MG63 (cell line): Measurements from ENCODE around the gene FARSA. TPM values are rescaled to one million over a fixed set of nuclear protein-coding genes. Genes with fewer than 3 reads are reported as not detected.
"Not testable (repeated sequence)": the region's sequence is repeated elsewhere in the genome, so short reads cannot be mapped to it uniquely, and the experiment has no call there.

Experiments used
- DNase-seq: peaks from one replicate; pipeline ENCODE4 v3.0.0-alpha.2; 2020
- H3K27me3 ChIP-seq: fragments of 250-450 bp; sonication (Bioruptor Pico); 2 replicates; pipeline ENCODE4 v1.5.1; 2020; ENCODE audit warnings: mild to moderate bottlenecking, moderate library complexity
- H3K36me3 ChIP-seq: fragments of 250-450 bp; sonication (Bioruptor Pico); 2 replicates; pipeline ENCODE4 v1.5.1; 2020; ENCODE audit warnings: mild to moderate bottlenecking, moderate library complexity
- H3K4me3 ChIP-seq: fragments of 250-450 bp; sonication (Bioruptor Pico); 2 replicates; pipeline ENCODE4 v1.5.1; 2020; ENCODE audit warnings: mild to moderate bottlenecking, moderate library complexity
- H3K9me3 ChIP-seq: fragments of 250-450 bp; sonication (Bioruptor Pico); 2 replicates; pipeline ENCODE4 v1.5.1; 2020; ENCODE audit warnings: mild to moderate bottlenecking, moderate library complexity
- total RNA-seq: library from RNA; depleted of rRNA; stranded (reverse); fragments of >200 nt; shearing (Covaris generic); gene quantifications from 2 replicates; pipeline ENCODE4 v1.2.3, GENCODE V29; 2014; ENCODE audit warnings: low replicate concordance; rRNA removed

The FARSA gene
- 184 and 410 TPM in 2 replicates for total RNA-seq

- no peaks in the 10 kb centered on the region for H3K9me3 ChIP-seq
- peak; percentile 99 for DNase-seq
Observed at GRCh38 chr19:12933287-12934072, at the start of gene FARSA. Gene FARSA (minus strand): TSS chr19:12933711. CDS start chr19:12933696, 15 bp downstream.

DNA sequence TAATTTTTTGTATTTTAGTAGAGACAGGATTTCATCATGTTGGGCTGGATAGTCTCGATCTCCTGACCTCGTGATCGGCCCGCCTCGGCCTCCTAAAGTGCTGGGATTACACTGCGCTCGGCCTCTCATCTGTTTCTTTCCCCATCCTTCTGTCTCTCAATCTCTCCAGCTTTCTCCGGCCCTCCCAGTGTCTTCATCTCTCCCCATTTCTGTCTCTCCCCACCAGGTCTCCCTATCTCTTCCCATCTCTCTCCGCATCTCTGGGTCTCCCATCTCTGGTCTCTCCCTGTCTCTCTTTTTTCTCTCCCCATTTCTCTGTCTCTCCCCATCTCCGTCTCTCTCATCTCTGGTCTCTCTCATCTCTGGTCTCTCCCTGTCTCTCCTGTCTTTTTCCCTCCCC, 49.6 kb upstream of the FARSA start:
- H3K27me3 ChIP-seq = no peaks in the 10 kb centered on the region
- no peaks in the 10 kb centered on the region for H3K36me3 ChIP-seq
- H3K4me3 ChIP-seq = peak overlapping the region; percentile 28
- DNase-seq = no peak
- no peaks in the 10 kb centered on the region for H3K9me3 ChIP-seq

More at GRCh38 chr19:12933287-12934072, at the start of gene FARSA:
- Histone ChIP-seq H3K36me3 (peaks cover 37% of the 10 kb centered on the region), H3K4me3 (peak within 1 kb of the TSS; percentile 98), H3K27me3 (no peaks in the 10 kb centered on the region)

DNA sequence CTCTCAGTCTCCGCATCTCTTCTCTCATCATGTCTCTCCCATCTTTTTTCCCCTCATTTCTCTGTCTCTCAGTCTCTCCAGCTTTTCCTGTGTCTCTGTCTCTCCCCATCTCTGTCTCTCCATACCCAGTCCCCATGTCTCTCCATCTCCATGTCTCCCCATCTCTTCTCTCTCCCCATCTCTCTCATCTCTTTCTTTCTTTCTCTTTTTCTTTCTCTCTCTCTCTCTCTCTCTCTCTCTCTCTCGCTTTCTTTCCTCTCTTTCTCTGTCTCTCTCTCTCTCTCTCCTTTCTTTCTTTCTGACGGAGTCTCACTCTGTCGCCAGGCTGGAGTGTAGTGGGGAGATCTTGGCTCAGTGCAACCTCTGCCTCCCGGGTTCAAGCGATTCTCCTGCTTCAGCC, 49.1 kb upstream of the FARSA start:
- Histone ChIP-seq H3K36me3 (no peaks in the 10 kb centered on the region), H3K9me3 (no peaks in the 10 kb centered on the region), H3K27me3 (no peaks in the 10 kb centered on the region), H3K4me3 (no peak overlapping the region)
- DNase-seq = no peak

DNA sequence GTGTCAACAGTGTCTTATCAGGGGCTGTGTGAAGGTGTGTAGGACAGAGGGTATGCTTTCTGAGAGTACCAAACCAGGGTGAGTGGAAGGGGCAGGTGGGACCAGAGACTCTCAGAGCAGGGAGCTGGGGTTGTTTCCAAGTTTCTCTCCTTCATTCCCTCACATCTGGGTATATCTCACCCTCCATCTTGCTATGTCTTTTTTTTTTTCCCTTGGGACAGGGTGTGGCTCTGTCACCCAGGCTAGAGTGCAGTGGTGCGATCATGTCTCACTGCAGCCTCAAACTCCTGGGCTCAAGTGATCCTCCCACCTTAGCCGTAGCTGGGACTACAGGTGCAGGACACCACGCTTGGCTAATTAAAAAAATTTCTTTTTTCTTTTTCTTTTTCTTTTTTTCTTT, 46.5 kb upstream of the FARSA start:
- Histone ChIP-seq H3K4me3 (no peak overlapping the region), H3K9me3 (no peaks in the 10 kb centered on the region), H3K36me3 (no peaks in the 10 kb centered on the region), H3K27me3 (no peaks in the 10 kb centered on the region)
- no peak for DNase-seq

DNA sequence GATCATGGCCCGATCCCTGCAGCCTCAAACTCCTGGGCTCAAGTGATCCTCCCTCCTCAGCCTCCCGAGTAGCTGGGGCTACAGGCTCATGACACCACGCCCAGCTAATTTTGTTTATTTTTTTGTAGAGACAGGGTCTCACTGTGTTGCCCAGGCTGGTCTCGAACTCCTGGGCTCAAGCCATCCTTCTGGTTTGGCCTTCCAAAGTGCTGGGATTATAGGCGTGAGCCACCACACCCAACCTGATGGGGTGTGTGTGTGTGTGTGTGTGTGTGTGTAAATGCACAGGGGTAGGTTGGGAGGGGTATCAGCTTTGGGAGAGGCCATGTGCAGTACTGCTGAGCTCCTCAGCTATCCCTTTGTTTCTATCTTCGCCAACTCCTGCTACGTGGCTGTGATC, 42.6 kb upstream of the FARSA start:
- not testable (repeated sequence) for H3K27me3 ChIP-seq, H3K36me3 ChIP-seq, H3K4me3 ChIP-seq, DNase-seq, H3K9me3 ChIP-seq

DNA sequence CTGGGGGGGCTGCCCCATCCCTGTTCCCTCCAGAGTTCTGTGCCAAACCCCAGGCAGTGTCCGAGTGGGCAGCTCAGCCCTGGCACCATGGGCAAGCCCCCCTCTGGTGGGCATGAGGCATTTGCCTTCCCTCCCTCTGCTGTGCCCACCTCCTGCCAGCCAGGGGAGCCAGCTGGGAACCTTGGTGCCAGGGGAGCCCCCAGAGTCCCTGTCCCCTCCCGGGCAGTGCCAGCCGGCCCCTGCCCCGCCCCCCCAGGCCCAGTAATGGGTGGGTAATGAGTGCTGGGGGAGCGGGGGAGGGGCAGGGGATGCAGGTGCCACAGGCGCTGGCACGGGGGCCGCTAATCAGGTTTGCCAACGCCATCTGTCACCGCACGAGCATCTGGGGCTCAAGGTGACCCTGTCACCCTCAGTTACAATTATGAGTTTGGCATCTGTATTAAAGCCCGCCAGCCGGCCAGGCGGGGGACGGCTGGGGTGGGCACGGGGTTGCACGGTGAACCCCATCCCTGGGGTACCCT, 41.8 kb upstream of the FARSA start:
- no peaks in the 10 kb centered on the region for H3K36me3 ChIP-seq
- H3K9me3 ChIP-seq = no peaks in the 10 kb centered on the region
- H3K27me3 ChIP-seq = no peaks in the 10 kb centered on the region
- DNase-seq = no peak
- no peak overlapping the region for H3K4me3 ChIP-seq

GRCh38 chr19:12974301-12975220, 41.0 kb upstream of the FARSA start:
- DNase-seq = no peak
- no peaks in the 10 kb centered on the region for H3K27me3 ChIP-seq

DNA sequence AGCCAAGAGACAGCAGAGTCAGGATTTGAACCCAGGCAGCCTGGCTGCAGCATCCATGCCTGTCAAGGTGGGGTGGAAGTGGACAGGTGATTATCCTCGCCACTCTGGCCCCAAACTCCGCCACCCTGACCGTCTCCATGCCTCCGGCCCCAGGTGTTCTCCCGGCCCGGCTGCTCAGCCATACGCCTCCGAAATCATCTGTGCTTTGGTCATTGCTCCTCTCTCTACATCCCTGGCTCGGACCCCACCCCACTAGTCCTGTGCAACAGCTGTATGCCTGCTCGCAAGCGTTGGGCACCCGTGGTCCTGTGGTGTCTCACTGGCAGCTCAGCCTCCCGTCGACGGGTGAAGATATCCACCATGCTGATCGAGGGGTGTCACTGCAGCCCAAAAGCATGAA, 39.7 kb upstream of the FARSA start:
- Histone ChIP-seq H3K36me3 (no peaks in the 10 kb centered on the region), H3K27me3 (no peaks in the 10 kb centered on the region), H3K9me3 (no peaks in the 10 kb centered on the region), H3K4me3 (no peak overlapping the region)
- no peak for DNase-seq

More at GRCh38 chr19:12974301-12975220, 41.0 kb upstream of the FARSA start:
- Histone ChIP-seq H3K9me3 (no peaks in the 10 kb centered on the region), H3K4me3 (no peak overlapping the region), H3K36me3 (no peaks in the 10 kb centered on the region)

DNA sequence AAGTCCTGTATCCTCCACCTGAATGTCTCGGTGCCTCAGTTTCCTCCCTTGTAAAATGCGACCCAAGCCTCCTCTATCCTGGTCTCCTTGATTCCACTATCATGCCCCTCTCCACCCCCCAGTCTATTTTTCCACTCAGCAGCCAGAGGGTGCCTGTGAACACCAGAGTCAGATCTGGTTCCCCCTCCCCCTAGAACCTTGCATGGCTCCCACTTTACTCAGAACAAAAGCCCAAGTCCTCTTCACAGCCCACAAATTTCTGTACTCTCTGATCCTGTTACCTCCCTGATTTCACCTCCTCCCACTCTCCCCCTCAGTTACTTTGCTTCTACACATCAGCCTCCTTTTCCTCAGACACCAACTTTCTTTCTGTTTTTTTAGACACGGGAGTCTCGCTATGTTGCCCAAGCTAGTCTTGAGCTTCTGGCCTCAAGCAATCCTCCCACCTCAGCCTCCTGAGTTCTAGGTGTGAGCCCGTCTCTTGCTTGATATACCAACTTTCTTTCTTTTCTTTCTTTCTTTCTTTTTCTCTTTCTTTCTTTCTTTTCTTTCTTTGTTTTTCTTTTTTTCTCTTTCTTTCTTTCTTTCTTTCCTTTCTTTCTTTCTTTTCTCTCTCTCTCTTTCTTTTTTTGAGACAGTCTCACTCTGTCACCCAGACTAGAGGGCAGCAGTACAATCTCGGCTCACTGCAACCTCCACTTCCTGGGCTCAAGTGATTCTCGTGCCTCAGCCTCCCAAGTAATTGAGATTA, 36.7 kb upstream of the FARSA start:
- no peak for DNase-seq
- Histone ChIP-seq H3K9me3 (no peaks in the 10 kb centered on the region), H3K27me3 (no peaks in the 10 kb centered on the region), H3K4me3 (no peak overlapping the region), H3K36me3 (no peaks in the 10 kb centered on the region)

DNA sequence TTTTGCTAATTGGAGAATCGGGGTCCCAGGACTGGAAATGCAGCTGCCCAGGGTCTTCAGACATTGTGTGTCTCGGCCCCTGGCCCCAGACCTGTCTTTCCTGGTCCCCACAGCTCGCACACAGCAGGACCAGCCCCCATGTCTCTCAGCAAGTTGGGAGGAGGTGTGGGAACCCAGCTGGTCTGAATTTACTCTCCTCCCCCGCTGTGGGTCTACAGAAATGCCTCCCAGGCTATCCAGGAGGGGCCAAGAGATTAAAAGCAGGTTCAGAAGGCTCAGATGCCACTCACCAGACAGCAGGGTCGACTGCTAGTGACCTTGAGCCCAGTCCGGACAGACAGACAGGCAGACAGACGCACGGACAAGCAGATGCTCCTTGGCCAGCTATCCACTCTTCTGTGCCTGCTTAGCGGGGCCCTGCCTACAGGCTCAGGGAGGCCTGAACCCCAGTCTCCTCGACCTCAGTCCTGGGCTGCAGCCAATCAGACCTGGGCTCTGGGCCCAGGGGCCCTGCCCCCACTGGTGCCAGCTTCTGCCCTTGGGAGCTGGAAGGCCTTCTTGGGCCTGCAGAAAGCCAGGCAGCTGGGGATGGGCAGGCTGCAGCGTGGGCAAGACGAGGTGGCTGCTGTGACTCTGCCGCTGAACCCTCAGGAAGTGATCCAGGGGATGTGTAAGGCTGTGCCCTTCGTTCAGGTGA, 35.9 kb upstream of the FARSA start, which contains the start of gene DAND5:
TSS of gene DAND5 (plus strand) at position 285 of the 697 bp plus-strand sequence. CDS start at position 370, 85 bp downstream.
- DNase-seq = peak; percentile 59
- Histone ChIP-seq H3K27me3 (no peaks in the 10 kb centered on the region), H3K4me3 (no peak within 1 kb of the TSS), H3K9me3 (no peaks in the 10 kb centered on the region), H3K36me3 (no peaks in the 10 kb centered on the region)

- no peak for DNase-seq
Observed at GRCh38 chr19:12967907-12968306, 34.4 kb upstream of the FARSA start.

DNA sequence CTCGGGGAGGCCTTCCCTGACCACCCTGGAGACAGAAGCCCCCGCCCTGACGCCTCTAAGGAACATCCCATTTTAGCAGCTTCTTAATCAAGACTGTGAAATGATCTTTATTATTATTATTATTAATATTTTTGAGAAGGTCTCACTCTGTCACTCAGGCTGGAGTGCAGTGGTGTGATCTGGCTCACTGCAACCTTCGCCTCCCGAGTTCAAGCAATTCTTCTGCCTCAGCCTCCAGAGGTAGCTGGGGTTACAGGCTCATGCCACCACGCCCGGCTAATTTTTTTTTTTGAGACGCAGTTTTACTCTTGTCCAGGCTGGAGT, 32.3 kb upstream of the FARSA start:
- DNase-seq = no peak
- Histone ChIP-seq H3K9me3 (no peaks in the 10 kb centered on the region), H3K27me3 (no peaks in the 10 kb centered on the region; the same call in 1 of the 2 replicates), H3K36me3 (no peaks in the 10 kb centered on the region), H3K4me3 (peak overlapping the region; percentile 44; the same call in 1 of the 2 replicates)

More at GRCh38 chr19:12967907-12968306, 34.4 kb upstream of the FARSA start:
- no peaks in the 10 kb centered on the region for H3K9me3 ChIP-seq
- no peaks in the 10 kb centered on the region for H3K36me3 ChIP-seq
- H3K4me3 ChIP-seq = no peak overlapping the region
- no peaks in the 10 kb centered on the region for H3K27me3 ChIP-seq

GRCh38 chr19:12965017-12965811, 31.7 kb upstream of the FARSA start:
- no peaks in the 10 kb centered on the region; the same call in 1 of the 2 replicates for H3K27me3 ChIP-seq
- peak overlapping the region; percentile 44 for H3K4me3 ChIP-seq
- DNase-seq = peak; percentile 89
- H3K9me3 ChIP-seq = no peaks in the 10 kb centered on the region
- H3K36me3 ChIP-seq = no peaks in the 10 kb centered on the region

- Histone ChIP-seq H3K4me3 (no peak overlapping the region), H3K27me3 (no peaks in the 10 kb centered on the region; the same call in 1 of the 2 replicates), H3K9me3 (no peaks in the 10 kb centered on the region), H3K36me3 (peaks cover 24% of the 10 kb centered on the region)
- no peak for DNase-seq
Observed at GRCh38 chr19:12959481-12959880, 26.0 kb upstream of the FARSA start.

DNA sequence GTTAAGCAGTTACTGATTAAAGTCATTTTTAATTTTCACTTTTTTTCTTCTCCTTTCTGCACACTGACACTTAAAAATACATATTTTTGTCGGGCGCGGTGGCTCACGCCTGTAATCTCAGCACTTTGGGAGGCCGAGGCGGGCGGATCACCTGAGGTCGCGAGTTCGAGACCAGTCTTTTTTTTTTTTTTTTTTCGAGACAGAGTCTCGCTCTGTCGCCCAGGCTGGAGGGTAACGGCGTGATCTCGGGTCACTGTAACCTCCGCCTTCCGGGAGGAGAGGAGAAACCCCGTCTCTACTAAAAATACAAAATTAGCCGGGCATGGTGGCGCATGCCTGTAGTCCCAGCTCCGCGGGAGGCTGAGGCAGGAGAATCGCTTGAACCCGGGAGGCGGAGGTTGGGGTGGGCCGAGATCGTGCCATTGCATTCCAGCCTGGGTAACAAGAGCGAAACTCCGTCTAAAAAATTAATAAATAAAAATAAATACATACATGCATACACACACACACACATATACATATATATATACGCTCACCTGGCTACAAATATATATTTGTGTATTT, 24.0 kb upstream of the FARSA start:
- not testable (repeated sequence) for H3K9me3 ChIP-seq, H3K27me3 ChIP-seq, DNase-seq
- peaks cover 42% of the 10 kb centered on the region for H3K36me3 ChIP-seq
- H3K4me3 ChIP-seq = peak overlapping the region; percentile 89
